A549 treated with DMSO at 1 μM for 4 hours (cell line): Measurements from ENCODE around the gene FAM180B. TPM values are rescaled to one million over a fixed set of nuclear protein-coding genes. Genes with fewer than 3 reads are reported as not detected.

Source experiments
- total RNA-seq: library from RNA; stranded (reverse); fragments of 200-300 nt; extraction: Qiagen RNA extraction; gene quantifications from 5 replicates; pipeline ENCODE4 v1.2.3, GENCODE V29; 2022; ENCODE audit warnings: low read depth

FAM180B gene
- total RNA-seq = 0.07 TPM in 1 of 5 replicates, not detected in the others

GRCh38 chr11:47586098-47586855 lies at the start of gene FAM180B:
FAM180B (plus strand) TSS chr11:47586678; CDS start chr11:47586769, 91 bp downstream.

GRCh38 chr11:47552566-47553405 lies 33.7 kb upstream of the FAM180B start, which contains the start of gene CELF1:
CELF1 (minus strand) TSS chr11:47553132; CDS start chr11:47499523, 53,609 bp downstream.

GRCh38 chr11:47565340-47566148 lies 20.9 kb upstream of the FAM180B start, which contains the start of gene PTPMT1:
PTPMT1 (plus strand) TSS chr11:47565599; CDS start chr11:47565623, 24 bp downstream.

GRCh38 chr11:47578524-47579494 lies 7.7 kb upstream of the FAM180B start, which contains the start of the genes KBTBD4 and NDUFS3:
KBTBD4 (minus strand) TSS chr11:47578970; CDS start chr11:47578951, 19 bp downstream.
NDUFS3 (plus strand) TSS chr11:47579074; CDS start chr11:47579092, 18 bp downstream.

GRCh38 chr11:47593934-47594855 lies 7.7 kb downstream of the FAM180B start, which contains the start of gene C1QTNF4:
C1QTNF4 (minus strand) TSS chr11:47594411; CDS start chr11:47590810, 3,601 bp downstream.

Other genes starting within 250 kb of the FAM180B start
- 0.05 to 0.10 TPM (median 0.07 TPM) in 5 replicates for gene MYBPC3, start 234.0 kb upstream of the FAM180B start, total RNA-seq
- gene SPI1, start 208.1 kb upstream of the FAM180B start, total RNA-seq = not detected in 5 replicates
- 40.9 to 50.4 TPM (median 47.0 TPM) in 5 replicates for gene SLC39A13, start 178.1 kb upstream of the FAM180B start, total RNA-seq
- gene PSMC3, start 160.2 kb upstream of the FAM180B start, total RNA-seq = 181 to 237 TPM (median 200 TPM) in 5 replicates
- gene RAPSN, start 137.5 kb upstream of the FAM180B start, total RNA-seq = 0.10 to 0.35 TPM (median 0.21 TPM) in 5 replicates
- gene CELF1, start 33.5 kb upstream of the FAM180B start, total RNA-seq = 46.6 to 62.8 TPM (median 54.7 TPM) in 5 replicates
- gene PTPMT1, start 21.1 kb upstream of the FAM180B start, total RNA-seq = 61.2 to 74.5 TPM (median 73.6 TPM) in 5 replicates
- gene KBTBD4, start 7.7 kb upstream of the FAM180B start, total RNA-seq = 18.8 to 21.6 TPM (median 19.6 TPM) in 5 replicates
- gene NDUFS3, start 7.6 kb upstream of the FAM180B start, total RNA-seq = 106 to 135 TPM (median 129 TPM) in 5 replicates
- 0.09 to 0.14 TPM in 2 of 5 replicates, not detected in the others for gene C1QTNF4, start 7.7 kb downstream of the FAM180B start, total RNA-seq
- 117 to 140 TPM (median 135 TPM) in 5 replicates for gene MTCH2, start 55.9 kb downstream of the FAM180B start, total RNA-seq
- 1.1 to 1.7 TPM (median 1.3 TPM) in 5 replicates for gene AGBL2, start 128.7 kb downstream of the FAM180B start, total RNA-seq
- 49.9 to 59.7 TPM (median 57.4 TPM) in 5 replicates for gene FNBP4, start 180.7 kb downstream of the FAM180B start, total RNA-seq